Measurements from ENCODE around the gene MVD.

DNA sequence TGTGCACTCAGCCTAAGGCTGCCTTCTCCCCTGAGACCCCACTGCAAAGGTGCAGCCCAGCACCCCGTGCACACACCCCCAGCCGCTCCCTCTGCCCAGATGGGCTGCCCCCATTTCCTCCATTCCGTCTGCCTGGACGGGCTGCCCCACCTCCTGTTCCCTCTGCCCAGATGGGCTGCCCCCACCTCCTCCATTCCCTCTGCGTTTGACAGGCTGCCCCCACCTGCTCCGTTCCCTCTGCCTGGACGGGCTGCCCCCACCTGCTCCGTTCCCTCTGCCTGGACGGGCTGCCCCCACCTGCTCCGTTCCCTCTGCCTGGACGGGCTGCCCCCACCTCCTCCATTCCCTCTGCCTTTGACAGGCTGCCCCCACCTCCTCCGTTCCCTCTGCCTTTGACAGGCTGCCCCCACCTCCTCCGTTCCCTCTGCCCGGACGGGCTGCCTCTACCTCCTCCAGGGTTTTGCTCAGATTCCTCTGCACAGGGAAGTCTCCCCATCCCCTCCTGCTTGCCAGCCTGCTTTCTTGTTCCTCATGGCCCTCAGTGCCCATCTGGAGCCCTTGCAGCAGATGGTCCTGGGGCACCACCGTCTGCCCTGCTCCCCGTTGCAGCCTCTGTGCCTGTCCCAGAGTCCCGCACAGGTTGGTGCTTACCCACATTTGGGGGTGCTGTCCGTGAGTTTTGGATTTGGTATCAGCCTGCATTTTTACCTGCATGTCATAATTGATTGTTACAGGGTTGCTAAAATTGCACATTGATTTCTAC lies 47.9 kb downstream of the MVD start:
- TF ChIP-seq, protein P1, sequence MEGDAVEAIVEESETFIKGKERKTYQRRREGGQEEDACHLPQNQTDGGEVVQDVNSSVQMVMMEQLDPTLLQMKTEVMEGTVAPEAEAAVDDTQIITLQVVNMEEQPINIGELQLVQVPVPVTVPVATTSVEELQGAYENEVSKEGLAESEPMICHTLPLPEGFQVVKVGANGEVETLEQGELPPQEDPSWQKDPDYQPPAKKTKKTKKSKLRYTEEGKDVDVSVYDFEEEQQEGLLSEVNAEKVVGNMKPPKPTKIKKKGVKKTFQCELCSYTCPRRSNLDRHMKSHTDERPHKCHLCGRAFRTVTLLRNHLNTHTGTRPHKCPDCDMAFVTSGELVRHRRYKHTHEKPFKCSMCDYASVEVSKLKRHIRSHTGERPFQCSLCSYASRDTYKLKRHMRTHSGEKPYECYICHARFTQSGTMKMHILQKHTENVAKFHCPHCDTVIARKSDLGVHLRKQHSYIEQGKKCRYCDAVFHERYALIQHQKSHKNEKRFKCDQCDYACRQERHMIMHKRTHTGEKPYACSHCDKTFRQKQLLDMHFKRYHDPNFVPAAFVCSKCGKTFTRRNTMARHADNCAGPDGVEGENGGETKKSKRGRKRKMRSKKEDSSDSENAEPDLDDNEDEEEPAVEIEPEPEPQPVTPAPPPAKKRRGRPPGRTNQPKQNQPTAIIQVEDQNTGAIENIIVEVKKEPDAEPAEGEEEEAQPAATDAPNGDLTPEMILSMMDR (IDR thresholded peaks at IDR 0.05), result no peak
- TF ChIP-seq POLR2A (IDR thresholded peaks at IDR 0.05) (no peak), POLR2AphosphoS5 (IDR thresholded peaks at IDR 0.05) (no peak)

Data from stomach (tissue), 4 donors.